T-helper 2 cell treated with Interferon-gamma antibody and Interleukin-4, amounts not matched to agents 5 μg/mL and 100 μg/mL, for 36 hours (primary cell): Measurements from ENCODE around the gene ADGRD1.

Experiments
- DNase-seq: peaks from one replicate; pipeline ENCODE4 v3.0.0; 2021; ENCODE audit warnings: low spot score
- H3K27ac Mint-ChIP-seq: one replicate; pipeline ENCODE4 v1.8.0; 2021; ENCODE audit warnings: mild to moderate bottlenecking, mixed read lengths
- H3K27me3 Mint-ChIP-seq: one replicate; pipeline ENCODE4 v1.8.0; 2021; ENCODE audit warnings: low read depth, mixed read lengths
- H3K36me3 Mint-ChIP-seq: one replicate; pipeline ENCODE4 v1.8.0; 2021; ENCODE audit warnings: low read depth, mixed read lengths
- H3K4me1 Mint-ChIP-seq: one replicate; pipeline ENCODE4 v1.8.0; 2021; ENCODE audit warnings: low read depth, mixed read lengths
- H3K4me3 Mint-ChIP-seq: one replicate; pipeline ENCODE4 v1.8.0; 2022; ENCODE audit warnings: mild to moderate bottlenecking, moderate library complexity, mixed read lengths
- H3K9me3 Mint-ChIP-seq: one replicate; pipeline ENCODE4 v1.8.0; 2021; ENCODE audit warnings: mixed read lengths

Gene ADGRD1

GRCh38 chr12:131104463-131105350 lies 151.0 kb downstream of the ADGRD1 start:
- H3K9me3 Mint-ChIP-seq = peaks cover 8% of the 10 kb centered on the region
- peak overlapping the region; percentile 22 for H3K27ac Mint-ChIP-seq
- H3K36me3 Mint-ChIP-seq = peaks cover 1% of the 10 kb centered on the region
- H3K4me1 Mint-ChIP-seq = peaks cover 17% of the 10 kb centered on the region
- H3K4me3 Mint-ChIP-seq = no peak overlapping the region
- H3K27me3 Mint-ChIP-seq = no peaks in the 10 kb centered on the region
- peak; percentile 75 for DNase-seq

GRCh38 chr12:131105351-131105735 lies 151.6 kb downstream of the ADGRD1 start:
- H3K4me1 Mint-ChIP-seq = peaks cover 17% of the 10 kb centered on the region
- no peaks in the 10 kb centered on the region for H3K27me3 Mint-ChIP-seq
- peaks cover 11% of the 10 kb centered on the region for H3K9me3 Mint-ChIP-seq
- H3K36me3 Mint-ChIP-seq = peaks cover 1% of the 10 kb centered on the region
- no peak overlapping the region for H3K27ac Mint-ChIP-seq
- no peak for DNase-seq
- no peak overlapping the region for H3K4me3 Mint-ChIP-seq

GRCh38 chr12:131105736-131106348 lies 152.1 kb downstream of the ADGRD1 start:
- H3K4me1 Mint-ChIP-seq = peaks cover 17% of the 10 kb centered on the region
- DNase-seq = peak; percentile 71
- H3K27ac Mint-ChIP-seq = peak overlapping the region; percentile 62
- H3K36me3 Mint-ChIP-seq = peaks cover 1% of the 10 kb centered on the region
- H3K4me3 Mint-ChIP-seq = peak overlapping the region; percentile 63
- H3K27me3 Mint-ChIP-seq = no peaks in the 10 kb centered on the region
- peaks cover 11% of the 10 kb centered on the region for H3K9me3 Mint-ChIP-seq

GRCh38 chr12:131106349-131106941 lies 152.7 kb downstream of the ADGRD1 start:
- no peak overlapping the region for H3K4me3 Mint-ChIP-seq
- no peak overlapping the region for H3K27ac Mint-ChIP-seq
- peaks cover 1% of the 10 kb centered on the region for H3K36me3 Mint-ChIP-seq
- H3K4me1 Mint-ChIP-seq = peaks cover 17% of the 10 kb centered on the region
- peaks cover 11% of the 10 kb centered on the region for H3K9me3 Mint-ChIP-seq
- DNase-seq = no peak
- H3K27me3 Mint-ChIP-seq = no peaks in the 10 kb centered on the region

- Mint-ChIP-seq H3K4me3 (no peak overlapping the region), H3K4me1 (peaks cover 12% of the 10 kb centered on the region), H3K27ac (no peak overlapping the region), H3K27me3 (no peaks in the 10 kb centered on the region), H3K9me3 (peaks cover 11% of the 10 kb centered on the region), H3K36me3 (peaks cover 1% of the 10 kb centered on the region)
- DNase-seq = no peak
Observed at GRCh38 chr12:131108177-131108955, 154.7 kb downstream of the ADGRD1 start.

- no peaks in the 10 kb centered on the region for H3K27me3 Mint-ChIP-seq
- no peaks in the 10 kb centered on the region for H3K36me3 Mint-ChIP-seq
- no peak overlapping the region for H3K27ac Mint-ChIP-seq
- H3K4me1 Mint-ChIP-seq = no peaks in the 10 kb centered on the region
- DNase-seq = no peak
- peaks cover 11% of the 10 kb centered on the region for H3K9me3 Mint-ChIP-seq
- H3K4me3 Mint-ChIP-seq = no peak overlapping the region
Observed at GRCh38 chr12:131111446-131111845, 157.7 kb downstream of the ADGRD1 start.

GRCh38 chr12:131112021-131112420 lies 158.3 kb downstream of the ADGRD1 start:
- H3K9me3 Mint-ChIP-seq = peaks cover 11% of the 10 kb centered on the region
- no peak for DNase-seq
- H3K27me3 Mint-ChIP-seq = no peaks in the 10 kb centered on the region
- H3K36me3 Mint-ChIP-seq = no peaks in the 10 kb centered on the region
- no peak overlapping the region for H3K27ac Mint-ChIP-seq
- H3K4me1 Mint-ChIP-seq = no peaks in the 10 kb centered on the region
- no peak overlapping the region for H3K4me3 Mint-ChIP-seq

GRCh38 chr12:131112700-131113290 lies 159.1 kb downstream of the ADGRD1 start:
- no peak for DNase-seq
- Mint-ChIP-seq H3K36me3 (no peaks in the 10 kb centered on the region), H3K4me1 (no peaks in the 10 kb centered on the region), H3K4me3 (no peak overlapping the region), H3K27me3 (no peaks in the 10 kb centered on the region), H3K27ac (no peak overlapping the region), H3K9me3 (peaks cover 11% of the 10 kb centered on the region)

- H3K4me1 Mint-ChIP-seq = no peaks in the 10 kb centered on the region
- no peaks in the 10 kb centered on the region for H3K27me3 Mint-ChIP-seq
- H3K9me3 Mint-ChIP-seq = peaks cover 11% of the 10 kb centered on the region
- H3K27ac Mint-ChIP-seq = no peak overlapping the region
- no peak for DNase-seq
- no peak overlapping the region for H3K4me3 Mint-ChIP-seq
- H3K36me3 Mint-ChIP-seq = no peaks in the 10 kb centered on the region
Observed at GRCh38 chr12:131113568-131114270, 160.0 kb downstream of the ADGRD1 start.

GRCh38 chr12:131114271-131114670 lies 160.6 kb downstream of the ADGRD1 start:
- no peaks in the 10 kb centered on the region for H3K27me3 Mint-ChIP-seq

GRCh38 chr12:131114942-131115584 lies 161.4 kb downstream of the ADGRD1 start:
- peak overlapping the region; percentile 49 for H3K27ac Mint-ChIP-seq
- H3K36me3 Mint-ChIP-seq = no peaks in the 10 kb centered on the region
- no peaks in the 10 kb centered on the region for H3K9me3 Mint-ChIP-seq
- H3K4me3 Mint-ChIP-seq = no peak overlapping the region
- H3K4me1 Mint-ChIP-seq = no peaks in the 10 kb centered on the region
- DNase-seq = no peak
- no peaks in the 10 kb centered on the region for H3K27me3 Mint-ChIP-seq

More at GRCh38 chr12:131114271-131114670, 160.6 kb downstream of the ADGRD1 start:
- Mint-ChIP-seq H3K36me3 (no peaks in the 10 kb centered on the region), H3K27ac (no peak overlapping the region), H3K4me1 (no peaks in the 10 kb centered on the region), H3K9me3 (peaks cover 7% of the 10 kb centered on the region), H3K4me3 (no peak overlapping the region)
- no peak for DNase-seq

GRCh38 chr12:131115766-131116467 lies 162.2 kb downstream of the ADGRD1 start:
- H3K27me3 Mint-ChIP-seq = no peaks in the 10 kb centered on the region
- H3K27ac Mint-ChIP-seq = no peak overlapping the region
- no peak overlapping the region for H3K4me3 Mint-ChIP-seq
- H3K9me3 Mint-ChIP-seq = no peaks in the 10 kb centered on the region
- DNase-seq = no peak
- H3K4me1 Mint-ChIP-seq = no peaks in the 10 kb centered on the region
- no peaks in the 10 kb centered on the region for H3K36me3 Mint-ChIP-seq
